Keratinocyte (primary cell): ENCODE data around the gene HOXD11. TPM values are rescaled to one million over a fixed set of nuclear protein-coding genes. Genes with fewer than 3 reads are reported as not detected.

Source experiments
- DNase-seq: peaks from one replicate; pipeline ENCODE4 v3.0.0-alpha.2; 2011; ENCODE audit warnings: low read depth, missing footprints, low spot score
- FAIRE-seq: peaks from 2 replicates; lab custom pipeline; 2011; peaks lifted over from hg19 to GRCh38; lab: Jason Lieb, UNC
- H2AFZ ChIP-seq: 2 replicates; pipeline ENCODE4 v1.6.0; 2012; ENCODE audit warnings: low read length, control low read depth, inconsistent platforms; ENCODE audit not compliant: control insufficient read depth
- H3K27ac ChIP-seq: 2 replicates; pipeline ENCODE4 v1.5.1; 2011; ENCODE audit warnings: low read length; ENCODE audit not compliant: control insufficient read depth, insufficient read depth
- H3K27me3 ChIP-seq: 3 replicates; pipeline ENCODE4 v1.6.0; 2011; ENCODE audit warnings: low read length; ENCODE audit not compliant: control insufficient read depth, insufficient read depth; ENCODE audit errors: extremely low read depth
- H3K36me3 ChIP-seq, 2 experiments: 2 replicates in 1 of 2; 3 replicates in 1 of 2; pipeline ENCODE4 v1.5.1; 2011; ENCODE audit warnings: low read length in 2 of 2, mild to moderate bottlenecking in 1 of 2; ENCODE audit not compliant: control insufficient read depth in 2 of 2, insufficient read depth in 2 of 2; ENCODE audit errors: extremely low read depth in 1 of 2
- H3K4me1 ChIP-seq: 3 replicates; pipeline ENCODE4 v1.5.1; 2011; ENCODE audit warnings: low read length; ENCODE audit not compliant: control insufficient read depth, insufficient read depth; ENCODE audit errors: extremely low read depth
- H3K4me2 ChIP-seq: 3 replicates; pipeline ENCODE4 v1.6.0; 2011; ENCODE audit warnings: low read depth, low read length; ENCODE audit not compliant: control insufficient read depth, insufficient read depth; ENCODE audit errors: extremely low read depth
- H3K4me3 ChIP-seq, 3 experiments: fragments of 200-600 bp in 1 of 3; sonication (generic) in 1 of 3; 2 replicates in 2 of 3; 3 replicates in 1 of 3; pipeline ENCODE4 v1.5.1; 2011 to 2016; ENCODE audit warnings: low read length in 3 of 3, mild to moderate bottlenecking in 3 of 3, control low read depth in 2 of 3, inconsistent platforms in 1 of 3, low read depth in 1 of 3, mixed read lengths in 1 of 3, mixed run types in 1 of 3, moderate library complexity in 1 of 3; ENCODE audit not compliant: control insufficient read depth in 2 of 3, insufficient read depth in 2 of 3; ENCODE audit errors: extremely low read depth in 1 of 3
- H3K79me2 ChIP-seq: 2 replicates; pipeline ENCODE4 v1.6.0; 2012; ENCODE audit warnings: low read length; ENCODE audit not compliant: control insufficient read depth, insufficient read depth
- H3K9ac ChIP-seq: 3 replicates; pipeline ENCODE4 v1.6.0; 2011; ENCODE audit warnings: low read length; ENCODE audit not compliant: control insufficient read depth, insufficient read depth; ENCODE audit errors: extremely low read depth
- H3K9me1 ChIP-seq: 3 replicates; pipeline ENCODE4 v1.6.0; 2011; ENCODE audit warnings: low read length; ENCODE audit not compliant: control insufficient read depth, insufficient read depth; ENCODE audit errors: extremely low read depth
- H3K9me3 ChIP-seq: 2 replicates; pipeline ENCODE4 v1.5.1; 2012; ENCODE audit warnings: low read depth, low read length; ENCODE audit not compliant: control insufficient read depth
- H4K20me1 ChIP-seq: 3 replicates; pipeline ENCODE4 v1.6.0; 2011; ENCODE audit warnings: low read length; ENCODE audit not compliant: control insufficient read depth, insufficient read depth; ENCODE audit errors: extremely low read depth
- EZH2 ChIP-seq: IDR thresholded peaks from one replicate; pipeline ENCODE4 v1.6.1; 2012; ENCODE audit warnings: inconsistent platforms, mild to moderate bottlenecking, low read length, moderate library complexity
- dilution Hi-C: fragments of 300-500 bp; cut with MboI; formaldehyde crosslinking; loops from one replicate; pipeline ENCODE4 v1.7.0; 2020; ENCODE audit warnings: low sequenced_read_pairs; ENCODE audit not compliant: extremely low pct_ligation_motif_present
- polyA plus RNA-seq, 5 experiments: library from polyadenylated mRNA; depleted of rRNA in 3 of 5; stranded (reverse) in 3 of 5; stranded (forward) in 1 of 5; unstranded in 1 of 5; fragments of >200 nt; gene quantifications; 1 replicate in 1 of 5; 2 replicates in 3 of 5; 3 replicates in 1 of 5; pipeline versions ENCODE4 v1.2.1 to v1.2.3, GENCODE V29; 2011 to 2012; ENCODE audit warnings: missing spikeins in 2 of 5, low read depth in 1 of 5, low replicate concordance in 1 of 5
- TF ChIP-seq, protein P1 (sequence below), 3 experiments: IDR thresholded peaks in 1 of 3; conservative IDR thresholded peaks in 1 of 3; optimal IDR thresholded peaks in 1 of 3; 2 replicates in 2 of 3; 3 replicates in 1 of 3; pipeline versions ENCODE3 to v1.5.1; 2011; ENCODE audit warnings: low read length in 3 of 3, mild to moderate bottlenecking in 3 of 3, moderate library complexity in 2 of 3, control low read depth in 1 of 3, inconsistent platforms in 1 of 3; ENCODE audit not compliant: insufficient read depth in 2 of 3; ENCODE audit errors: extremely low read depth in 1 of 3

The HOXD11 gene
- polyA plus RNA-seq, 1 donor (not counting 4 experiments of a cell fraction or from before 2014, with no cell fraction given): not detected

DNA sequence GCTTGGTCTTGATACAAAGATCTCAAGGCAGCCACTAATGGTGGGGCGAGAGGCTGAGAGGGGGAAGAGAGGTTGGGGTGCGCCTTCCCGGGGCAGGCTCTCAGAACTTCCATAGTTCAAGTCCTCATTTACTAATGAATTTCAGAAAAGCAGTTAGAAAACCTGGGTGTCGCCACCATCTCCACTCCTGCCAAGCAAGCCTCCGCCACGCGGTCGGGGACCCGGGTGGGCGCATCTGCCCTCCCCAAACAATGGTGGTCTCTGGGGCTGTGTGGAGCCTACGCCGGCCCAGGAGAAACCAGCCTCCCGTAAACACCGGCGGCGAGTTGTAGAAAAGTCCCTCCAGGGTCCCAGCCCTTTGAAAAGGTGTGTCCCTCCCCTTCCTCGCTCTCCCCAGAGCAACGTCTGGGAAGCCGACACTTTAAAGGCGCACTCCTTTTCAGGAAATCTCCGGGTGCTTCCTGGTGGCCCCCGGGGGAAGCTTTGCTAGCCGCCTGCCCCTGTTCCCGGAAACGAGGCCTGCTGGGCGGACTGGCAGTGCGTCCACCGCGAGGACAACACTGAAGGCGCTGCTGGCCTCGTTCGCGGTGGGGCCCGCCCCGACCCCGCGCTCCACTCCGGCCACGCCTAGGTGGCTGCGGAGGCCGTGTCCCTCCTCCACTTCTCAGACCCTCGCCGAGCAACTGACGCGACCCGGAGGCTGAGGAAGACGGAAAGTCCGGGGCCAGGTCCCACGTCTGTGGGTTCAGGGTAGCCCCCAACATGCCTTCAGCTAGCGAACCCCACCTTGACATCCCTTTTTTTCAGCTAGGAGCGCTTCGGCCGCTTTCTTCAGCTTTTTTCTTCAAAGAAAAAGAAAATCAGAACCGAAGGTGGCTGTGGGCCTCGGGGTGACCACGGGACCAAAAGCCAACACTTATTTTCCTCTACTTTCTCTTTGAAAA, 40.2 kb upstream of the HOXD11 start:
- Histone ChIP-seq H3K27me3 (peaks cover 71% of the 10 kb centered on the region), H3K9ac (no peak overlapping the region), H3K9me3 (no peaks in the 10 kb centered on the region), H4K20me1 (peaks cover 2% of the 10 kb centered on the region), H3K4me1 (no peaks in the 10 kb centered on the region), H3K9me1 (no peaks in the 10 kb centered on the region), H3K4me3 (no peak overlapping the region), H2AFZ (no peak overlapping the region), H3K27ac (no peak overlapping the region), H3K36me3 (no peaks in the 10 kb centered on the region), H3K4me2 (peak overlapping the region; percentile 19), H3K79me2 (no peaks in the 10 kb centered on the region)
- DNase-seq: no peak
- dilution Hi-C loops: no loop called here
- peak; percentile 75 for TF ChIP-seq EZH2
- TF ChIP-seq, protein P1, sequence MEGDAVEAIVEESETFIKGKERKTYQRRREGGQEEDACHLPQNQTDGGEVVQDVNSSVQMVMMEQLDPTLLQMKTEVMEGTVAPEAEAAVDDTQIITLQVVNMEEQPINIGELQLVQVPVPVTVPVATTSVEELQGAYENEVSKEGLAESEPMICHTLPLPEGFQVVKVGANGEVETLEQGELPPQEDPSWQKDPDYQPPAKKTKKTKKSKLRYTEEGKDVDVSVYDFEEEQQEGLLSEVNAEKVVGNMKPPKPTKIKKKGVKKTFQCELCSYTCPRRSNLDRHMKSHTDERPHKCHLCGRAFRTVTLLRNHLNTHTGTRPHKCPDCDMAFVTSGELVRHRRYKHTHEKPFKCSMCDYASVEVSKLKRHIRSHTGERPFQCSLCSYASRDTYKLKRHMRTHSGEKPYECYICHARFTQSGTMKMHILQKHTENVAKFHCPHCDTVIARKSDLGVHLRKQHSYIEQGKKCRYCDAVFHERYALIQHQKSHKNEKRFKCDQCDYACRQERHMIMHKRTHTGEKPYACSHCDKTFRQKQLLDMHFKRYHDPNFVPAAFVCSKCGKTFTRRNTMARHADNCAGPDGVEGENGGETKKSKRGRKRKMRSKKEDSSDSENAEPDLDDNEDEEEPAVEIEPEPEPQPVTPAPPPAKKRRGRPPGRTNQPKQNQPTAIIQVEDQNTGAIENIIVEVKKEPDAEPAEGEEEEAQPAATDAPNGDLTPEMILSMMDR (optimal IDR thresholded peaks at IDR 0.05 in 1 of 3, IDR thresholded peaks at IDR 0.05 in 1 of 3, conservative IDR thresholded peaks at IDR 0.05 in 1 of 3; ENCODE audit: extremely low read depth in 1 of 3, insufficient read depth in 2 of 3, low read length in 3 of 3): no peak
- no peak for FAIRE-seq

GRCh38 chr2:176067589-176068418, 39.3 kb upstream of the HOXD11 start:
- H2AFZ ChIP-seq: no peak overlapping the region
- H3K4me3 ChIP-seq: no peak overlapping the region
- peak overlapping the region; percentile 19 for H3K4me2 ChIP-seq

More at GRCh38 chr2:176067589-176068418, 39.3 kb upstream of the HOXD11 start:
- Histone ChIP-seq H3K36me3 (no peaks in the 10 kb centered on the region), H3K4me1 (no peaks in the 10 kb centered on the region), H3K79me2 (no peaks in the 10 kb centered on the region), H3K9me3 (no peaks in the 10 kb centered on the region), H3K27ac (no peak overlapping the region), H3K9me1 (no peaks in the 10 kb centered on the region), H3K9ac (no peak overlapping the region), H4K20me1 (peaks cover 2% of the 10 kb centered on the region), H3K27me3 (peaks cover 80% of the 10 kb centered on the region)
- TF ChIP-seq, protein P1 (optimal IDR thresholded peaks at IDR 0.05 in 1 of 3, IDR thresholded peaks at IDR 0.05 in 1 of 3, conservative IDR thresholded peaks at IDR 0.05 in 1 of 3; ENCODE audit: extremely low read depth in 1 of 3, insufficient read depth in 2 of 3, low read length in 3 of 3): no peak
- no peak for TF ChIP-seq EZH2
- DNase-seq (no peak), FAIRE-seq (no peak)
- dilution Hi-C loops: no loop called here
